HEK293 (cell line): ENCODE results near the gene XPR1.

Experiments
- CTCF ChIA-PET: fragments of 350-600 bp; formaldehyde crosslinking; extraction: SDS; loops from one replicate; lab custom pipeline; 2021; ENCODE audit warnings: antibody characterized with exemption; lab: Yijun Ruan, JAX
- POLR2A ChIA-PET: fragments of 300-600 bp; formaldehyde crosslinking; extraction: SDS; loops from one replicate; lab custom pipeline; 2020; ENCODE audit warnings: antibody characterized with exemption, inconsistent platforms; lab: Yijun Ruan, JAX
- H3K27ac ChIP-seq: fragments of 200-500 bp; sonication (Bioruptor generic); 2 replicates; pipeline ENCODE4 v1.5.1; 2014; ENCODE audit warnings: low read depth, low read length, control low read depth, inconsistent platforms; ENCODE audit errors: extremely low read depth
- H3K36me3 ChIP-seq, 2 experiments: fragments of 200-500 bp in 1 of 2; sonication (Bioruptor generic) in 1 of 2; 1 replicate in 1 of 2; 2 replicates in 1 of 2; pipeline ENCODE4 v1.5.1; 2014 to 2017; ENCODE audit warnings: inconsistent platforms in 2 of 2, low read length in 2 of 2; ENCODE audit not compliant: control insufficient read depth in 2 of 2, insufficient read depth in 1 of 2
- H3K4me1 ChIP-seq: fragments of 200-500 bp; sonication (Bioruptor generic); 2 replicates; pipeline ENCODE4 v1.5.1; 2014; ENCODE audit warnings: mild to moderate bottlenecking, low read length, inconsistent platforms; ENCODE audit not compliant: control insufficient read depth, insufficient read depth
- H3K4me3 ChIP-seq: 2 replicates; pipeline ENCODE4 v1.5.1; 2011; ENCODE audit warnings: low read depth, mild to moderate bottlenecking, control low read depth, low read length, moderate library complexity
- H3K9me3 ChIP-seq: fragments of 200-500 bp; sonication (Bioruptor generic); 2 replicates; pipeline ENCODE4 v1.5.1; 2014; ENCODE audit warnings: low read depth, low read length, inconsistent platforms; ENCODE audit not compliant: control insufficient read depth, insufficient read depth
- BCL11A ChIP-seq: fragments of 450-650 bp; formaldehyde crosslinking; IDR thresholded peaks from 2 replicates; pipeline ENCODE4 v1.5.1; 2016; ENCODE audit warnings: low read depth, missing biosample characterization, missing genetic modification characterization
- BCL11B ChIP-seq: fragments of 450-650 bp; formaldehyde crosslinking; IDR thresholded peaks from 2 replicates; pipeline ENCODE4 v1.5.1; 2016; ENCODE audit warnings: low read depth, missing biosample characterization, missing genetic modification characterization
- HOXA7 ChIP-seq: sonication (generic); formaldehyde crosslinking; IDR thresholded peaks from 2 replicates; pipeline ENCODE4 v1.8.1; 2022; ENCODE audit warnings: missing genetic modification reagents, borderline replicate concordance
- RBAK ChIP-seq: fragments of 450-650 bp; formaldehyde crosslinking; IDR thresholded peaks from 2 replicates; pipeline ENCODE4 v1.5.1; 2016; ENCODE audit warnings: missing biosample characterization, missing genetic modification characterization
- SP3 ChIP-seq: fragments of 450-650 bp; formaldehyde crosslinking; IDR thresholded peaks from 2 replicates; pipeline ENCODE4 v1.5.1; 2016; ENCODE audit warnings: missing biosample characterization, missing genetic modification characterization
- ZBTB1 ChIP-seq: fragments of 450-650 bp; formaldehyde crosslinking; IDR thresholded peaks from 2 replicates; pipeline ENCODE4 v1.5.1; 2016; ENCODE audit warnings: missing biosample characterization, missing genetic modification characterization
- ZBTB17 ChIP-seq: fragments of 450-650 bp; formaldehyde crosslinking; IDR thresholded peaks from 2 replicates; pipeline ENCODE4 v1.5.1; 2016; ENCODE audit warnings: missing biosample characterization, missing genetic modification characterization
- ZNF221 ChIP-seq: fragments of 450-650 bp; formaldehyde crosslinking; IDR thresholded peaks from 2 replicates; pipeline ENCODE4 v1.5.1; 2017; ENCODE audit warnings: missing biosample characterization, missing genetic modification characterization, borderline replicate concordance
- ZNF292 ChIP-seq: fragments of 450-650 bp; formaldehyde crosslinking; IDR thresholded peaks from 2 replicates; pipeline ENCODE4 v1.5.1; 2016; ENCODE audit warnings: low read depth, missing biosample characterization, missing genetic modification characterization, borderline replicate concordance
- ZNF335 ChIP-seq: fragments of 450-650 bp; formaldehyde crosslinking; conservative IDR thresholded peaks from 2 replicates; pipeline ENCODE4 v1.5.1; 2016; ENCODE audit warnings: missing biosample characterization, missing genetic modification characterization
- ZNF350 ChIP-seq: fragments of 450-650 bp; formaldehyde crosslinking; IDR thresholded peaks from 2 replicates; pipeline ENCODE4 v1.5.0; 2017; ENCODE audit warnings: missing biosample characterization, mild to moderate bottlenecking, missing genetic modification characterization
- ZNF623 ChIP-seq: fragments of 450-650 bp; formaldehyde crosslinking; IDR thresholded peaks from 2 replicates; pipeline ENCODE4 v1.5.1; 2016; ENCODE audit warnings: missing biosample characterization, missing genetic modification characterization
- ZNF660 ChIP-seq: fragments of 450-650 bp; IDR thresholded peaks from 2 replicates; pipeline ENCODE4 v1.5.1; 2018; ENCODE audit warnings: missing biosample characterization, mild to moderate bottlenecking, missing genetic modification characterization
- ZNF701 ChIP-seq: fragments of 450-650 bp; formaldehyde crosslinking; IDR thresholded peaks from 2 replicates; pipeline ENCODE4 v1.5.1; 2016; ENCODE audit warnings: missing biosample characterization, missing genetic modification characterization
- ZNF747 ChIP-seq: fragments of 450-650 bp; formaldehyde crosslinking; IDR thresholded peaks from 2 replicates; pipeline ENCODE4 v1.5.1; 2016; ENCODE audit warnings: missing biosample characterization, missing genetic modification characterization
- ZXDB ChIP-seq: fragments of 450-650 bp; formaldehyde crosslinking; IDR thresholded peaks from 2 replicates; pipeline ENCODE4 v1.5.1; 2016; ENCODE audit warnings: missing biosample characterization, missing genetic modification characterization
- TF ChIP-seq, protein P1 (sequence below): fragments of 450-650 bp; formaldehyde crosslinking; IDR thresholded peaks from 2 replicates; pipeline ENCODE4 v1.5.1; 2016; ENCODE audit warnings: missing biosample characterization, missing genetic modification characterization
- TF ChIP-seq, protein P2 (sequence below): fragments of 450-650 bp; formaldehyde crosslinking; IDR thresholded peaks from 2 replicates; pipeline ENCODE4 v1.5.1; 2016; ENCODE audit warnings: missing biosample characterization, missing genetic modification characterization
- TF ChIP-seq, protein P3 (sequence below): fragments of 450-650 bp; formaldehyde crosslinking; IDR thresholded peaks from 2 replicates; pipeline ENCODE4; 2016; ENCODE audit warnings: missing biosample characterization, missing genetic modification characterization
- TF ChIP-seq, protein P4 (sequence below): fragments of 450-650 bp; formaldehyde crosslinking; IDR thresholded peaks from 2 replicates; pipeline ENCODE4 v1.5.1; 2016; ENCODE audit warnings: missing biosample characterization, missing genetic modification characterization

The XPR1 gene

DNA sequence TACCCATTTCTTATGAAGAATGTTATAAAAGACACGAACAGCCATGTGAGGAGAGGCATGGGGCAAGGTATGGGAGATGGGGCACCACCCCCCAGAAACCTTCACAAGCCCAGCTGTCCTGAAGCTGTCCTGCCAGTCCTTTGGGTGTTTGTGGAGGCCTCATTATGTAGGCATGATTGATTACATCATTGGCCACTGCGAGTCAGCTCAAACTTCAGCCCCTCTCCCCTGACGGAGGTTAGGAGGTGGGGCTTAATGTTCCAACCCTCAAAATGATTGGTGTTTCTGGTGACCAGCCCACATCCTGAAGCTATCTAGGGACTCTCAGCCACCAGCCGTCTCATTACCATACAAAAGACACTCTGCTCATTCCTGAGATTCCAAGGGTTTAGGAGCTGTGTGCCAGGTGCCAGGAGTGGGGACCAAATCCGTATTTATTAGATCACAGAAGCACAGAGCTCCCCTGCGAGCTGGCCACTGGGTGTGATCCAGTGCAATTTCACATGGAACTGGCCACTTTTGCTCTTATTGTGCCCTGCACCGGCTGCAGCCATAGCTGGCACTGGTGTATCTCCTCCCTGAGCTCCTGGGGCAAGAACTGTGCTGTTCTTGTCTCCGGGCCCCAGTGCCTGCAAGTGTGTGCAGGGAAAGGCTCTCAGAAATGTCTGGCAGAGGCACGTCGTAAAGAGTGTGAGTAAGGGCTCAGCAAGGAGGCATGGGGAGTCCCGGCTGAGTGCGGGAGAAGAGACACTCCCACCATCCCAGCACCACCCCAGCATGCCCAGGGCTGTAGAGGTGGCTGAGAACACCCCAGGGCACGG lies 291.4 kb downstream of the XPR1 start (continued):
- TF ChIP-seq, protein P1, sequence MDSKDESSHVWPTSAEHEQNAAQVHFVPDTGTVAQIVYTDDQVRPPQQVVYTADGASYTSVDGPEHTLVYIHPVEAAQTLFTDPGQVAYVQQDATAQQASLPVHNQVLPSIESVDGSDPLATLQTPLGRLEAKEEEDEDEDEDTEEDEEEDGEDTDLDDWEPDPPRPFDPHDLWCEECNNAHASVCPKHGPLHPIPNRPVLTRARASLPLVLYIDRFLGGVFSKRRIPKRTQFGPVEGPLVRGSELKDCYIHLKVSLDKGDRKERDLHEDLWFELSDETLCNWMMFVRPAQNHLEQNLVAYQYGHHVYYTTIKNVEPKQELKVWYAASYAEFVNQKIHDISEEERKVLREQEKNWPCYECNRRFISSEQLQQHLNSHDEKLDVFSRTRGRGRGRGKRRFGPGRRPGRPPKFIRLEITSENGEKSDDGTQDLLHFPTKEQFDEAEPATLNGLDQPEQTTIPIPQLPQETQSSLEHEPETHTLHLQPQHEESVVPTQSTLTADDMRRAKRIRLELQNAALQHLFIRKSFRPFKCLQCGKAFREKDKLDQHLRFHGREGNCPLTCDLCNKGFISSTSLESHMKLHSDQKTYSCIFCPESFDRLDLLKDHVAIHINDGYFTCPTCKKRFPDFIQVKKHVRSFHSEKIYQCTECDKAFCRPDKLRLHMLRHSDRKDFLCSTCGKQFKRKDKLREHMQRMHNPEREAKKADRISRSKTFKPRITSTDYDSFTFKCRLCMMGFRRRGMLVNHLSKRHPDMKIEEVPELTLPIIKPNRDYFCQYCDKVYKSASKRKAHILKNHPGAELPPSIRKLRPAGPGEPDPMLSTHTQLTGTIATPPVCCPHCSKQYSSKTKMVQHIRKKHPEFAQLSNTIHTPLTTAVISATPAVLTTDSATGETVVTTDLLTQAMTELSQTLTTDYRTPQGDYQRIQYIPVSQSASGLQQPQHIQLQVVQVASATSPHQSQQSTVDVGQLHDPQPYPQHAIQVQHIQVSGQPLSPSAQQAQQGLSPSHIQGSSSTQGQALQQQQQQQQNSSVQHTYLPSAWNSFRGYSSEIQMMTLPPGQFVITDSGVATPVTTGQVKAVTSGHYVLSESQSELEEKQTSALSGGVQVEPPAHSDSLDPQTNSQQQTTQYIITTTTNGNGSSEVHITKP (tag by site-specific recombination), result peak; percentile 83
- no peak for TF ChIP-seq ZXDB (tag by site-specific recombination)
- TF ChIP-seq ZNF660 (tag by site-specific recombination), result no peak
- TF ChIP-seq RBAK (tag by site-specific recombination), result no peak
- no peak for TF ChIP-seq ZNF747 (tag by site-specific recombination)
- no peak for TF ChIP-seq BCL11A (tag by site-specific recombination)
- TF ChIP-seq BCL11B, result no peak
- no peak for TF ChIP-seq HOXA7 (CRISPR knock-in tag)
- 0 out of 2 replicates have a peak, but pooled peaks have one; percentile 43 for TF ChIP-seq ZBTB17 (tag by site-specific recombination)
- no peak for TF ChIP-seq ZNF701
- TF ChIP-seq, protein P2, sequence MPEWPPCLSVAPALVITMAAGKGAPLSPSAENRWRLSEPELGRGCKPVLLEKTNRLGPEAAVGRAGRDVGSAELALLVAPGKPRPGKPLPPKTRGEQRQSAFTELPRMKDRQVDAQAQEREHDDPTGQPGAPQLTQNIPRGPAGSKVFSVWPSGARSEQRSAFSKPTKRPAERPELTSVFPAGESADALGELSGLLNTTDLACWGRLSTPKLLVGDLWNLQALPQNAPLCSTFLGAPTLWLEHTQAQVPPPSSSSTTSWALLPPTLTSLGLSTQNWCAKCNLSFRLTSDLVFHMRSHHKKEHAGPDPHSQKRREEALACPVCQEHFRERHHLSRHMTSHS (tag by site-specific recombination), result no peak
- TF ChIP-seq ZNF221 (tag by site-specific recombination), result no peak

DNA sequence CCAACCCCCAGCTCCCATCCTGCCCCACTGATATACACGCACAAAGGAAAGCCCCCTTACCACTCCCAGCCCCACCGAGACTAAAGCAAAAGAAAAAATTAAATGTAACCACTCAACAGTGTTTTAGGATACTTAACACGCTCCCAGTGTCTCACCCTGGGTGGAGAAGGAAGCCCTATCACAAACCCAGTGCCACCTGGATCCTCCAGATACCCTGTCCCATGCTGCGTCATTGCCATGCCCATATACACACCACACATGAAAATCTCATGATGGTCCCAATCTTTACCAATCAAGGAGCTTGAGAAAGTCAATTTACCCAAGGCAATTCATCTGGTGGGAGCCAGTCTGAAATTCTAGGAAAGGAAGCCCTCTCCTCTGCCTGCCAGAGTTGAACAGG lies 292.1 kb downstream of the XPR1 start:
- CTCF ChIA-PET, result no interaction called here
- Histone ChIP-seq H3K27ac (no peak overlapping the region), H3K4me1 (peaks cover 4% of the 10 kb centered on the region; the same call in 1 of the 2 replicates), H3K9me3 (no peaks in the 10 kb centered on the region), H3K4me3 (no peak overlapping the region), H3K36me3 (no peaks in the 10 kb centered on the region)
- POLR2A ChIA-PET, result interaction anchor here (1.7 kb wide), 1 partner anchor 98 kb away, joined by 5 read pairs; no protein-coding TSS in a partner anchor
- no peak for TF ChIP-seq ZNF335 (tag by site-specific recombination)
- no peak for TF ChIP-seq ZNF292 (tag by site-specific recombination)
- no peak for TF ChIP-seq ZBTB1 (tag by site-specific recombination)
- no peak for TF ChIP-seq ZNF350
- TF ChIP-seq, protein P3, sequence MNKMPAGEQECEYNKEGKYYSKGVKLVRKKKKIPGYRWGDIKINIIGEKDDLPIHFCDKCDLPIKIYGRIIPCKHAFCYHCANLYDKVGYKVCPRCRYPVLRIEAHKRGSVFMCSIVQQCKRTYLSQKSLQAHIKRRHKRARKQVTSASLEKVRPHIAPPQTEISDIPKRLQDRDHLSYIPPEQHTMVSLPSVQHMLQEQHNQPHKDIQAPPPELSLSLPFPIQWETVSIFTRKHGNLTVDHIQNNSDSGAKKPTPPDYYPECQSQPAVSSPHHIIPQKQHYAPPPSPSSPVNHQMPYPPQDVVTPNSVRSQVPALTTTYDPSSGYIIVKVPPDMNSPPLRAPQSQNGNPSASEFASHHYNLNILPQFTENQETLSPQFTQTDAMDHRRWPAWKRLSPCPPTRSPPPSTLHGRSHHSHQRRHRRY (tag by site-specific recombination), result no peak
- no peak for TF ChIP-seq SP3
- TF ChIP-seq, protein P4, sequence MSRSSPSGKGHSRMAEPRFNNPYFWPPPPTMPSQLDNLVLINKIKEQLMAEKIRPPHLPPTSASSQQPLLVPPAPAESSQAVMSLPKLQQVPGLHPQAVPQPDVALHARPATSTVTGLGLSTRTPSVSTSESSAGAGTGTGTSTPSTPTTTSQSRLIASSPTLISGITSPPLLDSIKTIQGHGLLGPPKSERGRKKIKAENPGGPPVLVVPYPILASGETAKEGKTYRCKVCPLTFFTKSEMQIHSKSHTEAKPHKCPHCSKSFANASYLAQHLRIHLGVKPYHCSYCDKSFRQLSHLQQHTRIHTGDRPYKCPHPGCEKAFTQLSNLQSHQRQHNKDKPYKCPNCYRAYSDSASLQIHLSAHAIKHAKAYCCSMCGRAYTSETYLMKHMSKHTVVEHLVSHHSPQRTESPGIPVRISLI (tag by site-specific recombination), result no peak
- TF ChIP-seq ZNF623 (tag by site-specific recombination), result no peak
